IPS-NIHi7 (cell line): ENCODE data around the gene GPRIN3.
"Not testable (repeated sequence)": the region's sequence is repeated elsewhere in the genome, so short reads cannot be mapped to it uniquely, and the experiment has no call there.

Experiments used
- DNase-seq: peaks from one replicate; pipeline ENCODE4 v3.0.0; 2012; ENCODE audit warnings: mixed read lengths; ENCODE audit errors: extremely low spot score

The GPRIN3 gene

GRCh38 chr4:89312066-89312465 lies 4.5 kb upstream of the GPRIN3 start:
- no peak for DNase-seq

GRCh38 chr4:89311433-89311832 lies 3.8 kb upstream of the GPRIN3 start:
- DNase-seq: no peak

- DNase-seq: not testable (repeated sequence)
Measured at GRCh38 chr4:89309154-89309553, 1.6 kb upstream of the GPRIN3 start.

- no peak for DNase-seq
Measured at GRCh38 chr4:89308161-89308500, 531 bp upstream of the GPRIN3 start.

GRCh38 chr4:89307178-89307445 lies 488 bp downstream of the GPRIN3 start:
- DNase-seq: no peak

- no peak for DNase-seq
Measured at GRCh38 chr4:89306486-89307177, 968 bp downstream of the GPRIN3 start.

GRCh38 chr4:89305712-89306437 lies 1.7 kb downstream of the GPRIN3 start:
- no peak for DNase-seq

GRCh38 chr4:89305028-89305427 lies 2.6 kb downstream of the GPRIN3 start:
- DNase-seq: no peak

- no peak for DNase-seq
Measured at GRCh38 chr4:89303814-89304388, 3.7 kb downstream of the GPRIN3 start.

GRCh38 chr4:89303177-89303576 lies 4.4 kb downstream of the GPRIN3 start:
- DNase-seq: no peak

GRCh38 chr4:89301902-89302301 lies 5.7 kb downstream of the GPRIN3 start:
- no peak for DNase-seq

- no peak for DNase-seq
Measured at GRCh38 chr4:89301003-89301402, 6.6 kb downstream of the GPRIN3 start.

GRCh38 chr4:89300499-89300898 lies 7.1 kb downstream of the GPRIN3 start:
- DNase-seq: no peak

- no peak for DNase-seq
Measured at GRCh38 chr4:89300060-89300459, 7.5 kb downstream of the GPRIN3 start.

- DNase-seq: no peak
Measured at GRCh38 chr4:89299153-89299791, 8.3 kb downstream of the GPRIN3 start.

GRCh38 chr4:89298788-89299152 lies 8.8 kb downstream of the GPRIN3 start:
- no peak for DNase-seq

GRCh38 chr4:89298155-89298554 lies 9.4 kb downstream of the GPRIN3 start:
- DNase-seq: no peak

- no peak for DNase-seq
Measured at GRCh38 chr4:89296896-89297295, 10.7 kb downstream of the GPRIN3 start.

GRCh38 chr4:89296399-89296798 lies 11.2 kb downstream of the GPRIN3 start:
- no peak for DNase-seq

- no peak for DNase-seq
Measured at GRCh38 chr4:89295415-89295927, 12.1 kb downstream of the GPRIN3 start.

GRCh38 chr4:89294573-89295269 lies 12.9 kb downstream of the GPRIN3 start:
- DNase-seq: no peak

GRCh38 chr4:89293299-89293698 lies 14.3 kb downstream of the GPRIN3 start:
- DNase-seq: no peak
